SK-N-MC (cell line): ENCODE measurements around the gene CNNM1.

ENCODE experiments used
- EZH2 ChIP-seq: fragments of 200-600 bp; sonication (generic); IDR thresholded peaks from one replicate; pipeline ENCODE4 v1.6.1; 2017; ENCODE audit warnings: antibody characterized with exemption
- POLR2AphosphoS5 ChIP-seq: IDR thresholded peaks from 2 replicates; pipeline ENCODE4 v1.6.1; 2012; ENCODE audit warnings: mild to moderate bottlenecking, low read depth, low read length, borderline replicate concordance

- TF ChIP-seq POLR2AphosphoS5 (no peak), EZH2 (no peak)
Measured at GRCh38 chr10:99391346-99391745, 62.2 kb downstream of the CNNM1 start.
